Amniotic stem cell (primary cell): Measurements from ENCODE around the gene RRAGA.
"Not testable (repeated sequence)": the region's sequence is repeated elsewhere in the genome, so short reads cannot be mapped to it uniquely, and the experiment has no call there.

ENCODE experiments used
- DNase-seq: peaks from one replicate; lab custom pipeline; 2025; lab: John Stamatoyannopoulos, UW

The RRAGA gene

GRCh38 chr9:19087106-19088000 lies 38.1 kb downstream of the RRAGA start:
- DNase-seq, result no peak

- not testable (repeated sequence) for DNase-seq
These were observed 48.2 kb downstream of the RRAGA start for GRCh38 chr9:19097431-19097830.
